Endothelial cell of umbilical vein (primary cell): ENCODE results near the gene HYPK. TPM values are rescaled to one million over a fixed set of nuclear protein-coding genes. Genes with fewer than 3 reads are reported as not detected.
"Not testable (repeated sequence)": the region's sequence is repeated elsewhere in the genome, so short reads cannot be mapped to it uniquely, and the experiment has no call there.

Source experiments
- BruUV-seq: library from RNA; stranded (reverse); fragments of 400-500 nt; replicated peaks from 2 replicates; lab custom pipeline; 2021; lab: Mats Ljungman, UMichigan
- CTCF ChIA-PET: fragments of 300-600, 350-600 bp; sonication (Branson Sonifier 250); formaldehyde crosslinking; loops from one replicate; lab custom pipeline; 2021; ENCODE audit warnings: antibody characterized with exemption, inconsistent platforms; lab: Charles Lee
- POLR2A ChIA-PET: fragments of 300-600, 350-600 bp; sonication (Branson Sonifier 250); formaldehyde crosslinking; loops from one replicate; lab custom pipeline; 2021; ENCODE audit warnings: antibody characterized with exemption, inconsistent platforms; lab: Charles Lee
- DNase-seq: peaks from one replicate; pipeline ENCODE4 v3.0.0-alpha.2; 2011; ENCODE audit warnings: low read depth, low spot score
- FAIRE-seq: peaks from 2 replicates; lab custom pipeline; 2011; peaks lifted over from hg19 to GRCh38; lab: Jason Lieb, UNC
- H2AFZ ChIP-seq: 2 replicates; pipeline ENCODE4 v1.6.0; 2012; ENCODE audit warnings: low read depth, low read length, control low read depth, inconsistent platforms
- H3K27ac ChIP-seq: 2 replicates; pipeline ENCODE4 v1.5.1; 2011; ENCODE audit warnings: low read depth, mild to moderate bottlenecking, control low read depth, low read length, moderate library complexity; ENCODE audit not compliant: insufficient read depth
- H3K27me3 ChIP-seq, 2 experiments: 2 replicates each; pipeline versions ENCODE4 v1.6.0 to v1.6.1; 2011; ENCODE audit warnings: low read length in 2 of 2, mixed read lengths in 1 of 2; ENCODE audit not compliant: control insufficient read depth in 2 of 2, insufficient read depth in 2 of 2
- H3K36me3 ChIP-seq, 2 experiments: 2 replicates in 1 of 2; 3 replicates in 1 of 2; pipeline ENCODE4 v1.5.1; 2011; ENCODE audit warnings: low read length in 2 of 2, mild to moderate bottlenecking in 1 of 2, moderate library complexity in 1 of 2; ENCODE audit not compliant: control insufficient read depth in 2 of 2, insufficient read depth in 2 of 2; ENCODE audit errors: extremely low read depth in 1 of 2
- H3K4me1 ChIP-seq: 3 replicates; pipeline ENCODE4 v1.5.1; 2011; ENCODE audit warnings: mild to moderate bottlenecking, low read length; ENCODE audit not compliant: control insufficient read depth, insufficient read depth; ENCODE audit errors: extremely low read depth
- H3K4me2 ChIP-seq: 2 replicates; pipeline ENCODE4 v1.6.1; 2011; ENCODE audit warnings: low read length, control low read depth, mixed read lengths; ENCODE audit not compliant: insufficient read depth
- H3K4me3 ChIP-seq, 3 experiments: fragments of 200-600 bp in 1 of 3; sonication (generic), shearing (Covaris generic) in 1 of 3; replicated peaks in 1 of 3; 2 replicates each; pipeline ENCODE4 v1.5.1; 2011 to 2016; ENCODE audit warnings: control low read depth in 3 of 3, low read length in 3 of 3, mild to moderate bottlenecking in 2 of 3, inconsistent platforms in 1 of 3, low read depth in 1 of 3, moderate library complexity in 1 of 3; ENCODE audit not compliant: insufficient read depth in 1 of 3
- H3K79me2 ChIP-seq: 2 replicates; pipeline ENCODE4 v1.6.0; 2012; ENCODE audit warnings: low read length, inconsistent platforms; ENCODE audit not compliant: control insufficient read depth, insufficient read depth
- H3K9ac ChIP-seq: replicated peaks from 2 replicates; pipeline ENCODE3; 2011; ENCODE audit warnings: low read length, control low read depth; ENCODE audit not compliant: insufficient read depth; ENCODE audit errors: extremely low read depth
- H3K9me1 ChIP-seq: replicated peaks from 3 replicates; pipeline ENCODE4 v1.6.0; 2011; ENCODE audit warnings: mild to moderate bottlenecking, low read length; ENCODE audit not compliant: control insufficient read depth, insufficient read depth; ENCODE audit errors: extremely low read depth
- H3K9me3 ChIP-seq: replicated peaks from 2 replicates; pipeline ENCODE4 v1.5.1; 2012; ENCODE audit warnings: low read length, inconsistent platforms; ENCODE audit not compliant: control insufficient read depth, insufficient read depth
- H4K20me1 ChIP-seq: replicated peaks from 2 replicates; pipeline ENCODE3; 2011; ENCODE audit warnings: mild to moderate bottlenecking, low read length; ENCODE audit not compliant: control insufficient read depth, insufficient read depth; ENCODE audit errors: extremely low read depth
- EZH2 ChIP-seq: IDR thresholded peaks from 2 replicates; pipeline ENCODE4 v1.6.1; 2012; ENCODE audit warnings: borderline replicate concordance, low read depth, mild to moderate bottlenecking, moderate library complexity, low read length, inconsistent platforms; ENCODE audit not compliant: severe bottlenecking
- FOS ChIP-seq: IDR thresholded peaks from 2 replicates; pipeline ENCODE4 v1.6.1; 2011; ENCODE audit warnings: mild to moderate bottlenecking, low read length, moderate library complexity, borderline replicate concordance; ENCODE audit not compliant: insufficient read depth
- GATA2 ChIP-seq: IDR thresholded peaks from 2 replicates; pipeline ENCODE4 v1.7.0; 2011; ENCODE audit warnings: low read depth, mild to moderate bottlenecking, moderate library complexity, mixed read lengths, low read length; ENCODE audit not compliant: insufficient read length, insufficient read depth
- JUN ChIP-seq: IDR thresholded peaks from 2 replicates; pipeline ENCODE4 v1.6.1; 2011; ENCODE audit warnings: borderline replicate concordance, low read depth; ENCODE audit not compliant: insufficient read length, insufficient read depth
- MAX ChIP-seq: IDR thresholded peaks from 2 replicates; pipeline ENCODE4 v1.6.1; 2011; ENCODE audit not compliant: insufficient read depth, insufficient read length
- MYC ChIP-seq: IDR thresholded peaks from one replicate; pipeline ENCODE4 v1.6.1; 2011; ENCODE audit warnings: mild to moderate bottlenecking, low read depth, low read length
- POLR2A ChIP-seq: IDR thresholded peaks from 2 replicates; pipeline ENCODE4 v1.6.1; 2012; ENCODE audit warnings: low read depth, mild to moderate bottlenecking, control low read depth, low read length
- POLR2AphosphoS5 ChIP-seq: IDR thresholded peaks from 2 replicates; pipeline ENCODE4 v1.6.1; 2012; ENCODE audit warnings: low read depth, mild to moderate bottlenecking, control low read depth, low read length, moderate library complexity; ENCODE audit not compliant: insufficient read depth
- dilution Hi-C: fragments of 300-500 bp; cut with MboI; formaldehyde crosslinking; loops from one replicate; pipeline ENCODE4 v1.15.0; 2019; ENCODE audit warnings: low sequenced_read_pairs; ENCODE audit not compliant: extremely low pct_ligation_motif_present
- intact Hi-C: fragments of 100-400 bp; cut with micrococcal nuclease; formaldehyde crosslinking; loops from one replicate; pipeline ENCODE4 v1.10.0; 2022
- polyA plus RNA-seq, 4 experiments: library from polyadenylated mRNA; depleted of rRNA in 3 of 4; stranded (reverse) in 3 of 4; unstranded in 1 of 4; fragments of >200 nt; gene quantifications; 2 replicates each; pipeline versions ENCODE4 v1.2.1 to v1.2.3, GENCODE V29; 2011 to 2012; ENCODE audit warnings: missing spikeins in 1 of 4
- total RNA-seq: library from RNA; stranded (reverse); gene quantifications from 2 replicates; pipeline ENCODE4 v1.2.3, GENCODE V29; 2021
- TF ChIP-seq, protein P1 (sequence below), 2 donors: IDR thresholded peaks; 1 replicate in 1 of 2; 2 replicates in 1 of 2; pipeline ENCODE4 v1.5.1; 2011; ENCODE audit warnings: low read length in 2 of 2, mild to moderate bottlenecking in 2 of 2, moderate library complexity in 2 of 2, control low read depth in 1 of 2, inconsistent platforms in 1 of 2, low read depth in 1 of 2; ENCODE audit not compliant: insufficient read depth in 1 of 2; ENCODE audit errors: extremely low read depth in 1 of 2

Gene HYPK
- total and polyA plus RNA-seq, 2 donors (not counting 3 experiments of a cell fraction or from before 2014, with no cell fraction given), result 5.2 to 17.8 TPM

DNA sequence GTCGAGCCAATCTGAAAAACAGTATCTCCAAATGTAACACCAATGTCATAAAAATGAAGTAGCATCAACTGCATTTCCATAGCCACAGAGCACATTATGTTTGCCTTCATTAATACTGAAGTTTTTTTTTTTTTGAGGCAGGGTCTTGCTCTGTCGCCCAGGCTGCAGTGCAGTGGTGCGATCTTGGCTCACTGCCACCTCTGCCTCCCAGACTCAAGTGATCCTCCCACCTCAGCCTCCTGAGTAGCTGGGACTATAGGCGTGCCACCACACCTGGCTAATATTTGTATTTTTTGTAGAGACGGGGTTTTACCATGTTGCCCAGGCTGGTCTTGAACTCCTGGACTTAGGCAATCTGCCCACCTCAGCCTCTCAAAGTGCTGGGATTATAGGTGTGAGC is 14.7 kb downstream of the HYPK start:
- H3K4me1 ChIP-seq, H3K9me1 ChIP-seq, H3K9ac ChIP-seq, H3K27ac ChIP-seq, H3K9me3 ChIP-seq, BruUV-seq, POLR2A ChIA-PET, H3K4me2 ChIP-seq, FAIRE-seq, H3K27me3 ChIP-seq, DNase-seq, intact Hi-C loops, H3K4me3 ChIP-seq, dilution Hi-C loops, H2AFZ ChIP-seq, H4K20me1 ChIP-seq, CTCF ChIA-PET: not testable (repeated sequence)
- H3K36me3 ChIP-seq, result peaks cover 23 to 24% of the 10 kb centered on the region in 2 experiments
- H3K79me2 ChIP-seq, result peaks cover 21% of the 10 kb centered on the region

DNA sequence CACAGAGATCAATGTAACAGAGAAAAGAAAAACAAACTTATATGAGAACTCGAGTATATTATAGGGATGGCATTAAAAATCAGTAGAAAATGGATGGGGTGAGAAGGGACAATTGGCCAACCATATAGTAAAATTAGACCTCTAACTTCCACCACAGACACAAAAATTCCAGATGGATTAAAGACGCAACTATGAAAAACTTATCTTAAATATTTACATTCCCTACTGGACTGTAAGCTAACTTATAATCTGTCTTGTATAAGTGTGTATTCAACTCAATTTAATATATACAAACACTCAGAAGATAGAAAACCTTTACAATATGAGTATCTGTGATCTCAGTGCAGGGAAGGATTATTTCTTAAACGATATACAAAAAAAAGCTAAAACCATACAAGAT is 21.1 kb downstream of the HYPK start:
- Histone ChIP-seq H3K4me3 (no peak overlapping the region), H3K79me2 (peaks cover 58% of the 10 kb centered on the region), H3K4me1 (peaks cover 12% of the 10 kb centered on the region), H3K36me3 (peaks cover 2 to 4% of the 10 kb centered on the region in 2 experiments), H3K4me2 (peak overlapping the region; percentile 44), H3K9me3 (no peaks in the 10 kb centered on the region), H2AFZ (no peak overlapping the region), H3K27me3 (no peaks in the 10 kb centered on the region), H3K27ac (no peak overlapping the region), H3K9me1 (no peaks in the 10 kb centered on the region), H3K9ac (no peak overlapping the region), H4K20me1 (no peaks in the 10 kb centered on the region)
- TF ChIP-seq, protein P1, sequence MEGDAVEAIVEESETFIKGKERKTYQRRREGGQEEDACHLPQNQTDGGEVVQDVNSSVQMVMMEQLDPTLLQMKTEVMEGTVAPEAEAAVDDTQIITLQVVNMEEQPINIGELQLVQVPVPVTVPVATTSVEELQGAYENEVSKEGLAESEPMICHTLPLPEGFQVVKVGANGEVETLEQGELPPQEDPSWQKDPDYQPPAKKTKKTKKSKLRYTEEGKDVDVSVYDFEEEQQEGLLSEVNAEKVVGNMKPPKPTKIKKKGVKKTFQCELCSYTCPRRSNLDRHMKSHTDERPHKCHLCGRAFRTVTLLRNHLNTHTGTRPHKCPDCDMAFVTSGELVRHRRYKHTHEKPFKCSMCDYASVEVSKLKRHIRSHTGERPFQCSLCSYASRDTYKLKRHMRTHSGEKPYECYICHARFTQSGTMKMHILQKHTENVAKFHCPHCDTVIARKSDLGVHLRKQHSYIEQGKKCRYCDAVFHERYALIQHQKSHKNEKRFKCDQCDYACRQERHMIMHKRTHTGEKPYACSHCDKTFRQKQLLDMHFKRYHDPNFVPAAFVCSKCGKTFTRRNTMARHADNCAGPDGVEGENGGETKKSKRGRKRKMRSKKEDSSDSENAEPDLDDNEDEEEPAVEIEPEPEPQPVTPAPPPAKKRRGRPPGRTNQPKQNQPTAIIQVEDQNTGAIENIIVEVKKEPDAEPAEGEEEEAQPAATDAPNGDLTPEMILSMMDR (IDR thresholded peaks at IDR 0.05; ENCODE audit: extremely low read depth in 1 of 2, insufficient read depth in 1 of 2, low read depth in 1 of 2, low read length in 2 of 2), result no peak
- TF ChIP-seq EZH2, result no peak
- TF ChIP-seq POLR2AphosphoS5, result no peak
- TF ChIP-seq GATA2, result no peak
- no peak for TF ChIP-seq POLR2A
- TF ChIP-seq MAX, result no peak
- no peak for TF ChIP-seq JUN
- TF ChIP-seq MYC, result no peak
- TF ChIP-seq FOS, result no peak
- DNase-seq (no peak), FAIRE-seq (no peak)
- ChIA-PET CTCF (interaction anchor here (1.1 to 1.5 kb wide), 3 partner anchors 9 to 11 kb away, joined by 3 to 4 read pairs (median 3); no protein-coding TSS in a partner anchor), POLR2A (interaction anchor here (0.6 kb wide), 2 partner anchors 10 to 45 kb away, joined by 4 read pairs; no protein-coding TSS in a partner anchor)
- no TSS peak for BruUV-seq
- intact Hi-C loops (no loop called here), dilution Hi-C loops (no loop called here)
